AG04450 (cell line): ENCODE results near the gene DNAH1. TPM values are rescaled to one million over a fixed set of nuclear protein-coding genes. Genes with fewer than 3 reads are reported as not detected.

Source experiments
- CTCF ChIA-PET: fragments of 300-600, 350-600 bp; formaldehyde crosslinking; extraction: SDS; loops from one replicate; lab custom pipeline; 2022; ENCODE audit warnings: antibody characterized with exemption, inconsistent platforms; lab: Charles Lee
- POLR2A ChIA-PET: fragments of 350-600 bp; formaldehyde crosslinking; extraction: SDS; loops from one replicate; lab custom pipeline; 2021; ENCODE audit warnings: antibody characterized with exemption, inconsistent platforms; lab: Yijun Ruan, JAX
- DNase-seq: peaks from one replicate; pipeline ENCODE4 v3.0.0-alpha.2; 2011; ENCODE audit warnings: low read depth, low spot score
- H3K27ac ChIP-seq: one replicate; pipeline ENCODE4 v1.5.1; 2012; ENCODE audit warnings: low read depth, low read length, control low read depth
- H3K27me3 ChIP-seq: one replicate; pipeline ENCODE4 v1.6.0; 2012; ENCODE audit warnings: low read length; ENCODE audit not compliant: control insufficient read depth, insufficient read depth
- H3K4me3 ChIP-seq: 2 replicates; pipeline ENCODE4 v1.5.1; 2011; ENCODE audit warnings: mild to moderate bottlenecking, low read depth, low read length, control low read depth
- H3K9me3 ChIP-seq: 2 replicates; pipeline ENCODE4 v1.5.1; 2012; ENCODE audit warnings: low read length; ENCODE audit not compliant: control insufficient read depth, insufficient read depth
- CTCF ChIP-seq: IDR thresholded peaks from 2 replicates; pipeline ENCODE4 v1.5.1; 2011; ENCODE audit warnings: low read depth, low read length, control low read depth, inconsistent platforms
- polyA plus RNA-seq: library from polyadenylated mRNA; depleted of rRNA; stranded (reverse); fragments of >200 nt; gene quantifications from 2 replicates; pipeline ENCODE4 v1.2.3, GENCODE V29; 2011

The DNAH1 gene
- polyA plus RNA-seq, 1 experiment = 1.4 TPM

- no peak for TF ChIP-seq CTCF
- DNase-seq = no peak
- H3K9me3 ChIP-seq = no peaks in the 10 kb centered on the region
- no peak overlapping the region for H3K4me3 ChIP-seq
- ChIA-PET POLR2A (no interaction called here), CTCF (interaction anchor here (2.6 to 14.6 kb wide), 3 partner anchors 10 to 17 kb away, joined by 12 to 359 read pairs (median 31); partner anchors contain the start of gene SEMA3G)
- peaks cover 19% of the 10 kb centered on the region for H3K27me3 ChIP-seq
- H3K27ac ChIP-seq = no peak overlapping the region
Observed at GRCh38 chr3:52429779-52430415, 113.8 kb downstream of the DNAH1 start.

- ChIA-PET CTCF (interaction anchor here (14.6 kb wide), 1 partner anchor 16 kb away, joined by 359 read pairs; the partner anchor contains the start of gene SEMA3G), POLR2A (no interaction called here)
Observed at GRCh38 chr3:52430416-52430810, 114.3 kb downstream of the DNAH1 start.

GRCh38 chr3:52431459-52432223, 115.5 kb downstream of the DNAH1 start:
- TF ChIP-seq CTCF = no peak
- no peak for DNase-seq
- POLR2A ChIA-PET = no interaction called here
- H3K9me3 ChIP-seq = no peaks in the 10 kb centered on the region
- H3K4me3 ChIP-seq = no peak overlapping the region
- CTCF ChIA-PET = interaction anchor here (1.6 to 14.6 kb wide), 2 partner anchors 15 to 20 kb away, joined by 6 to 359 read pairs; partner anchors contain the start of gene SEMA3G
- peaks cover 19% of the 10 kb centered on the region for H3K27me3 ChIP-seq
- no peak overlapping the region for H3K27ac ChIP-seq

More at GRCh38 chr3:52430416-52430810, 114.3 kb downstream of the DNAH1 start:
- DNase-seq = no peak
- Histone ChIP-seq H3K27ac (no peak overlapping the region), H3K27me3 (peaks cover 19% of the 10 kb centered on the region), H3K4me3 (no peak overlapping the region), H3K9me3 (no peaks in the 10 kb centered on the region)
- TF ChIP-seq CTCF = no peak

- POLR2A ChIA-PET = no interaction called here
- H3K27ac ChIP-seq = no peak overlapping the region
- no peak for TF ChIP-seq CTCF
Observed at GRCh38 chr3:52432225-52432624, 116.1 kb downstream of the DNAH1 start.

More at GRCh38 chr3:52432225-52432624, 116.1 kb downstream of the DNAH1 start:
- Histone ChIP-seq H3K27me3 (peaks cover 19% of the 10 kb centered on the region), H3K9me3 (no peaks in the 10 kb centered on the region), H3K4me3 (no peak overlapping the region)
- CTCF ChIA-PET = interaction anchor here (0.9 to 14.6 kb wide), 3 partner anchors 15 to 93 kb away, joined by 3 to 359 read pairs (median 6); partner anchors contain the start of gene SEMA3G
- no peak for DNase-seq
